Astrocyte (in vitro differentiated cells and primary cell): ENCODE measurements around the gene C1S. TPM values are rescaled to one million over a fixed set of nuclear protein-coding genes. Genes with fewer than 3 reads are reported as not detected.

Experiments
- DNase-seq: peaks from one replicate; pipeline ENCODE4 v3.0.0-alpha.2; 2010; ENCODE audit warnings: low read depth
- FAIRE-seq: peaks from 2 replicates; lab custom pipeline; 2011; peaks lifted over from hg19 to GRCh38; lab: Jason Lieb, UNC
- H2AFZ ChIP-seq: 2 replicates; pipeline ENCODE4 v1.6.0; 2012; ENCODE audit warnings: low read depth, low read length, inconsistent platforms
- H3K27ac ChIP-seq: 2 replicates; pipeline ENCODE4 v1.5.1; 2011; ENCODE audit warnings: low read depth, low read length, inconsistent platforms
- H3K27me3 ChIP-seq: 2 replicates; pipeline ENCODE4 v1.6.0; 2011; ENCODE audit warnings: low read length, inconsistent platforms; ENCODE audit not compliant: insufficient read depth
- H3K36me3 ChIP-seq: 2 replicates; pipeline ENCODE4 v1.5.1; 2011; ENCODE audit warnings: low read length, inconsistent platforms; ENCODE audit not compliant: insufficient read depth
- H3K4me1 ChIP-seq: 2 replicates; pipeline ENCODE4 v1.5.1; 2011; ENCODE audit warnings: low read length, inconsistent platforms; ENCODE audit not compliant: insufficient read depth
- H3K4me2 ChIP-seq: 2 replicates; pipeline ENCODE4 v1.6.0; 2012; ENCODE audit warnings: low read length, inconsistent platforms
- H3K4me3 ChIP-seq: 2 replicates; pipeline ENCODE4 v1.5.1; 2011; ENCODE audit warnings: low read depth, mild to moderate bottlenecking, low read length, inconsistent platforms; ENCODE audit not compliant: insufficient read depth
- H3K79me2 ChIP-seq: 2 replicates; pipeline ENCODE4 v1.6.0; 2012; ENCODE audit warnings: mild to moderate bottlenecking, low read length, inconsistent platforms; ENCODE audit not compliant: insufficient read depth
- H3K9ac ChIP-seq: 2 replicates; pipeline ENCODE4 v1.6.0; 2012; ENCODE audit warnings: mild to moderate bottlenecking, low read length, inconsistent platforms
- H3K9me3 ChIP-seq: 2 replicates; pipeline ENCODE4 v1.5.1; 2012; ENCODE audit warnings: low read depth, mild to moderate bottlenecking, low read length, inconsistent platforms; ENCODE audit not compliant: insufficient read depth
- H4K20me1 ChIP-seq: 2 replicates; pipeline ENCODE4 v1.6.0; 2012; ENCODE audit warnings: low read length, inconsistent platforms; ENCODE audit not compliant: insufficient read depth
- H3K27ac Mint-ChIP-seq: one replicate; pipeline ENCODE4 v1.8.0; 2021; ENCODE audit warnings: mild to moderate bottlenecking, mixed read lengths; ENCODE audit not compliant: unreplicated experiment
- H3K27me3 Mint-ChIP-seq: one replicate; pipeline ENCODE4 v1.8.0; 2021; ENCODE audit warnings: low read depth, mixed read lengths; ENCODE audit not compliant: unreplicated experiment
- H3K36me3 Mint-ChIP-seq: one replicate; pipeline ENCODE4 v1.8.0; 2021; ENCODE audit warnings: low read depth, mixed read lengths; ENCODE audit not compliant: unreplicated experiment
- H3K4me1 Mint-ChIP-seq: one replicate; pipeline ENCODE4 v1.8.0; 2021; ENCODE audit warnings: low read depth, mixed read lengths; ENCODE audit not compliant: unreplicated experiment
- H3K4me3 Mint-ChIP-seq: one replicate; pipeline ENCODE4 v1.8.0; 2021; ENCODE audit warnings: mild to moderate bottlenecking, moderate library complexity, mixed read lengths; ENCODE audit not compliant: unreplicated experiment
- H3K9me3 Mint-ChIP-seq: one replicate; pipeline ENCODE4 v1.8.0; 2021; ENCODE audit warnings: mild to moderate bottlenecking, mixed read lengths; ENCODE audit not compliant: unreplicated experiment
- EZH2 ChIP-seq: IDR thresholded peaks from 2 replicates; pipeline ENCODE4 v1.6.1; 2012; ENCODE audit warnings: mild to moderate bottlenecking, low read length, inconsistent platforms; ENCODE audit not compliant: insufficient read depth
- total RNA-seq: library from RNA; stranded (reverse); gene quantifications from 2 replicates; pipeline ENCODE4 v1.2.1, GENCODE V29; 2021
- TF ChIP-seq, protein P1 (sequence below): IDR thresholded peaks from 2 replicates; pipeline ENCODE4 v1.5.1; 2011; ENCODE audit warnings: low read depth, mild to moderate bottlenecking, inconsistent platforms, low read length, moderate library complexity; ENCODE audit not compliant: insufficient read depth

The C1S gene
- total RNA-seq, 1 donor from 2014 or later: 5.2 TPM

DNA sequence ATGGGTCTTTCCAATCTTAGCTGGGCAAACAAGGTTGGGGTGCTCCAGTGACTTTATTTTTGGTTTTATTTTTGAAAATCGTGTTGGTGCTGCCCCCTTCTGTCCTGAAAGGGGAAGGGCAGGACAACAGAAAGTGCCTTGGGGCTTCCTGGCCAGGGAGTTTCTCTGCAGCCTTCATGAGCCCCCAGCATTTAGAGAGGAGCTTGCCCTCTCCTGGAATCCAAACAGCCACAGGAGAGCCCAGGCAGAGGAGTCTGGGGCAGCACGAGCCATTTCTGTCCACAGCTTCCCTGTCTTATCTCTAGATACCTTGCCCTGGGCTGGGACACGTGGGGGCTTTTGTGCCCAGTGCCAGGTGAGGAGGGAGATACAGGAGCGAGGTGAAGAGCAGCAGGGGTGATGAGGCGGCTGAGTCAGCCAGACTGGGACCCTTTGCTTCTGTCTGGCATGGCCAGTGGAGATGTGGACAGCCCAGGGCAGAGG, 52.9 kb downstream of the C1S start:
- TF ChIP-seq, protein P1, sequence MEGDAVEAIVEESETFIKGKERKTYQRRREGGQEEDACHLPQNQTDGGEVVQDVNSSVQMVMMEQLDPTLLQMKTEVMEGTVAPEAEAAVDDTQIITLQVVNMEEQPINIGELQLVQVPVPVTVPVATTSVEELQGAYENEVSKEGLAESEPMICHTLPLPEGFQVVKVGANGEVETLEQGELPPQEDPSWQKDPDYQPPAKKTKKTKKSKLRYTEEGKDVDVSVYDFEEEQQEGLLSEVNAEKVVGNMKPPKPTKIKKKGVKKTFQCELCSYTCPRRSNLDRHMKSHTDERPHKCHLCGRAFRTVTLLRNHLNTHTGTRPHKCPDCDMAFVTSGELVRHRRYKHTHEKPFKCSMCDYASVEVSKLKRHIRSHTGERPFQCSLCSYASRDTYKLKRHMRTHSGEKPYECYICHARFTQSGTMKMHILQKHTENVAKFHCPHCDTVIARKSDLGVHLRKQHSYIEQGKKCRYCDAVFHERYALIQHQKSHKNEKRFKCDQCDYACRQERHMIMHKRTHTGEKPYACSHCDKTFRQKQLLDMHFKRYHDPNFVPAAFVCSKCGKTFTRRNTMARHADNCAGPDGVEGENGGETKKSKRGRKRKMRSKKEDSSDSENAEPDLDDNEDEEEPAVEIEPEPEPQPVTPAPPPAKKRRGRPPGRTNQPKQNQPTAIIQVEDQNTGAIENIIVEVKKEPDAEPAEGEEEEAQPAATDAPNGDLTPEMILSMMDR: peak; percentile 80
- TF ChIP-seq EZH2: no peak
- peaks cover 36% of the 10 kb centered on the region for H3K27me3 Mint-ChIP-seq
- Histone ChIP-seq H3K9me3 (no peaks in the 10 kb centered on the region), H3K9ac (no peak overlapping the region), H3K4me3 (no peak overlapping the region), H3K27ac (no peak overlapping the region), H4K20me1 (peaks cover 7% of the 10 kb centered on the region), H3K36me3 (no peaks in the 10 kb centered on the region), H3K4me1 (peaks cover 6% of the 10 kb centered on the region), H3K27me3 (no peaks in the 10 kb centered on the region), H2AFZ (no peak overlapping the region), H3K79me2 (peaks cover 3% of the 10 kb centered on the region), H3K4me2 (no peak overlapping the region)
- DNase-seq (no peak), FAIRE-seq (no peak)
- H3K4me1 Mint-ChIP-seq: no peaks in the 10 kb centered on the region
- H3K4me3 Mint-ChIP-seq: no peak overlapping the region
- H3K36me3 Mint-ChIP-seq: peaks cover 12% of the 10 kb centered on the region
- H3K9me3 Mint-ChIP-seq: no peaks in the 10 kb centered on the region
- peak overlapping the region; percentile 53 for H3K27ac Mint-ChIP-seq

DNA sequence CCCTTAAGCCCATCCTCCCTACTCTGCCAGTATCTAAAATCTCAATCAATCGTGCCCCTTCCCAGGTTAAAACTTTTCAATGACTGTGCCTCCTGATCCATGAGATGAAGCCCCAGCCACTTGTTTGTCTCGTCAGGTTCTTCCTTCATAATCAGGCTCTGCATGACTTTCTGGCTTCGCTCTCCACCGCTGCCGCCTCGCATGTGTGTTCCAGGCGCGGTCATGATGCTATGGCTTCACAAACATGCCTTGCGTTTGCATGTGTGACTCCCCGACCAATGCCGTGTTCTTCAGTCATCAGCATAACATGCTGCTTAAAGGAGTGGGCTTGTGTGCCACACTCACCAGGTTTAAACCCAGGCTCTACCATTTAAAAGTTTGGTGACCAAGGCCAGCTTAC, 53.5 kb downstream of the C1S start:
- Histone ChIP-seq H3K4me3 (no peak overlapping the region), H3K27ac (no peak overlapping the region), H4K20me1 (peaks cover 7% of the 10 kb centered on the region), H3K79me2 (peaks cover 3% of the 10 kb centered on the region), H3K36me3 (no peaks in the 10 kb centered on the region), H3K4me2 (no peak overlapping the region), H3K9ac (no peak overlapping the region), H2AFZ (no peak overlapping the region), H3K9me3 (no peaks in the 10 kb centered on the region), H3K4me1 (peaks cover 4% of the 10 kb centered on the region), H3K27me3 (no peaks in the 10 kb centered on the region)
- H3K4me1 Mint-ChIP-seq: no peaks in the 10 kb centered on the region
- DNase-seq (no peak), FAIRE-seq (no peak)
- no peak overlapping the region for H3K27ac Mint-ChIP-seq
- peaks cover 12% of the 10 kb centered on the region for H3K36me3 Mint-ChIP-seq
- H3K9me3 Mint-ChIP-seq: no peaks in the 10 kb centered on the region
- peaks cover 39% of the 10 kb centered on the region for H3K27me3 Mint-ChIP-seq
- TF ChIP-seq, protein P1: no peak
- no peak for TF ChIP-seq EZH2
- H3K4me3 Mint-ChIP-seq: no peak overlapping the region

DNA sequence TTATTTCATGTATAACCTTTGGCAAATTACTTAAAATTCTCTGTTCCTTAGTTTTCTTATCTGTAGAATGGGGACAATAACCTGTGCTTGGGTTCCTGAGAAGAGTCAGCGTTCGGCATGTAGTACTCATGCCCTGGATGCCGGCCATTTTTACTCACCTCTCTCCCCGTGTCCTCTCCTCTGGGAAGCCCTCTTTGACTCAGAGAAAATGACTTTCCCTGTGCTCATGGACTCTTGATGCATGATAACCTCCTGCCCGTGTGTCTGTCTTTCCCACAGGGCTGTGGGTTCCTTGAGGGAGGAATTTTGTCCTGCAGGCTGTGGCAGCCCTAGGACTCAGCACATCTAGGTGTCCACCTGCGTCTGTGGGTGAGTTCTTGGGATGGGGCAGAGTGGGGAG, 54.3 kb downstream of the C1S start:
- H3K27me3 ChIP-seq: no peaks in the 10 kb centered on the region
- H3K27me3 Mint-ChIP-seq: peaks cover 39% of the 10 kb centered on the region
- H3K36me3 Mint-ChIP-seq: peaks cover 12% of the 10 kb centered on the region
- H3K4me3 Mint-ChIP-seq: no peak overlapping the region
- no peaks in the 10 kb centered on the region for H3K9me3 ChIP-seq
- H3K27ac ChIP-seq: no peak overlapping the region
- no peak overlapping the region for H3K4me3 ChIP-seq
- FAIRE-seq (no peak), DNase-seq (no peak)
- peaks cover 3% of the 10 kb centered on the region for H4K20me1 ChIP-seq
- no peaks in the 10 kb centered on the region for H3K36me3 ChIP-seq
- no peak overlapping the region for H2AFZ ChIP-seq
- no peak for TF ChIP-seq EZH2
- TF ChIP-seq, protein P1: no peak
- H3K79me2 ChIP-seq: no peaks in the 10 kb centered on the region
- no peak overlapping the region for H3K9ac ChIP-seq
- H3K4me2 ChIP-seq: no peak overlapping the region
- no peaks in the 10 kb centered on the region for H3K9me3 Mint-ChIP-seq
- H3K4me1 Mint-ChIP-seq: no peaks in the 10 kb centered on the region
- H3K4me1 ChIP-seq: no peaks in the 10 kb centered on the region
- H3K27ac Mint-ChIP-seq: no peak overlapping the region
